GM18870 (cell line): ENCODE measurements around the gene NFKBIE.

Source experiments
- ATAC-seq: cut with Tn5 transposase; IDR thresholded peaks from one replicate; pipeline ENCODE4 v1.9.1; 2021; ENCODE audit warnings: moderate library complexity; ENCODE audit not compliant: unreplicated experiment

The NFKBIE gene

DNA sequence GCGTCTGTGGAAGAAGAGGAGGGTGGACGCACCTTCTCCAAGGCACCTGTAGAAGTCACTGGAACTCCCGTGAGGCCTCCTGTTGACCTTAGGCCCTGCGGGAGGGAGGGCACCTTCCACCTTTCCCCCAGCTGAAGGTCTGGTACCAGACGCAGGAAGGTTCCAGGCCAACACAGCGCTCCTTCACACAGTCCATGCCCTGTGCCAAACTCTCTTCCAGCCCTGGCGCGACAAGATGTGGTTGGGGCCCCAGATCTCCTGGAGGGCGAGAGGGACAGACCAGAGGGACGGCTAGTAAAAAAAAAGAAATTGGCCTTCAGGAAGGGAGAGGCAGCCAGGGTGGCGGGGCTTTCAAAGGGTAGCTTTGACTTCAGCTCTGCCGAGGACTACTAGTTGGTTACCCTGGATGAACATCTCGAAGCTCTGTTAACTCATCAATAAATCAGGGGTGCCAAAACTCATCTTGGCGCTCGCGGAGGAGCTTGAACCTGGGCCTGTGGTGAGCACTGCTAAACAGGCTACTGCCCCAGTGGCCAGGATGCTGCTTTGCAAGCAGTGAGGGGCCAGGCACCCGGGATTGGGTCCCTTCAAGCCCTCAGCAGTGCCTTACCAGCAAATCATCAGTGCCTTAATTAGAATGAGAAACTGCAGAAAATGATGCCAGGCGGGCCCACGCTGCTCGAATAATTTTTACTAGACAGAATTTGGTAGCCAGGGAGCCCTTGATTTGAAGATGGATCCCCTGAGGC is 32.9 kb upstream of the NFKBIE start:
- no peak for ATAC-seq

DNA sequence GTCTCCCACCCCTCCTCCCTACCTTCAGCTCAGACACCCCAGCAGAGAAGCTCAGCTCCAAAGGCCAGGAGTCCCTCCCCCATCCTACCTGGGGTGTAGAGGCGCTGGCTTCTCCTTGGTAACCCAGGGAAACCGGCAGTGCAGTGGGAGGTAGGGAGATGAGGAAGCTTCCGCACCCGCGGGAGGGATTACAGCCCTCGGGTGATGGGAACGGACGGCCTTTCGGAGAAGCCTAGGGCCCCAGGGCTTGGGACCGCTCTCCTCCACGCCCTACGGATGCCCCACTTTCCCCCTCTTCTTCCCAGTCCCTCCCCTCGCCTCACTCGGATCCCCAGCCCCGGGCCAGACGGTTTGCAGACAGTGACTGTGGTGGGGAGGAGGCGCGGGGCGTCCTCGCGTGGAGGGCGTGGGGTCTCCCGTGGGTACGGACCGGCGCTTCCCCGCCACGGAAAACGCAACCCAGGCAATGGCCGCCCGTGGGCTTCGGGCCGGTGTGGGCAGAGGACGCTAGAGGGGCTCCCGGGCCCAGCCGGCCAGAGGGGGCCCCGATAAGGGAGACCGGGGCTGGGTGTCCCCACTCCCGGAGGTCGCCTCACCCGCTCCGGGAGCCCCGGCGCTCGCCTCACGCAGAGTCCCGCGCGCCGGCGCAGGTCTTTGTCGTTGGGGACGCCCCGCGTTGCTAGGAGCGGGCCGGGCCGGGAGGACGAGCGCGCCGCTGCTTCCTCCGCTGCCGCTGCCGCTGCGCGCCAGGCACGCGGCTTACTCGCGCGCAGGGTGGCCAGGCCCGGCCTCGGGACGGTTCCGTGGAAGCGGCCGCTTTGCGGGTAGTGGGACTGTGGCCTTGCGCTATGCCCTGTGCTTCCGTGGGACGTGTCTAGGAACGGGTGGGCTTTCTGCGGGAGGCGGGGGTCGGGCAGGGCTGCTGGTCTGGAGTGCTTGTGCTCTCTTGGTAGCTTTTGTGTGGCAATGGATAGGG is 32.0 kb upstream of the NFKBIE start:
- no peak for ATAC-seq

DNA sequence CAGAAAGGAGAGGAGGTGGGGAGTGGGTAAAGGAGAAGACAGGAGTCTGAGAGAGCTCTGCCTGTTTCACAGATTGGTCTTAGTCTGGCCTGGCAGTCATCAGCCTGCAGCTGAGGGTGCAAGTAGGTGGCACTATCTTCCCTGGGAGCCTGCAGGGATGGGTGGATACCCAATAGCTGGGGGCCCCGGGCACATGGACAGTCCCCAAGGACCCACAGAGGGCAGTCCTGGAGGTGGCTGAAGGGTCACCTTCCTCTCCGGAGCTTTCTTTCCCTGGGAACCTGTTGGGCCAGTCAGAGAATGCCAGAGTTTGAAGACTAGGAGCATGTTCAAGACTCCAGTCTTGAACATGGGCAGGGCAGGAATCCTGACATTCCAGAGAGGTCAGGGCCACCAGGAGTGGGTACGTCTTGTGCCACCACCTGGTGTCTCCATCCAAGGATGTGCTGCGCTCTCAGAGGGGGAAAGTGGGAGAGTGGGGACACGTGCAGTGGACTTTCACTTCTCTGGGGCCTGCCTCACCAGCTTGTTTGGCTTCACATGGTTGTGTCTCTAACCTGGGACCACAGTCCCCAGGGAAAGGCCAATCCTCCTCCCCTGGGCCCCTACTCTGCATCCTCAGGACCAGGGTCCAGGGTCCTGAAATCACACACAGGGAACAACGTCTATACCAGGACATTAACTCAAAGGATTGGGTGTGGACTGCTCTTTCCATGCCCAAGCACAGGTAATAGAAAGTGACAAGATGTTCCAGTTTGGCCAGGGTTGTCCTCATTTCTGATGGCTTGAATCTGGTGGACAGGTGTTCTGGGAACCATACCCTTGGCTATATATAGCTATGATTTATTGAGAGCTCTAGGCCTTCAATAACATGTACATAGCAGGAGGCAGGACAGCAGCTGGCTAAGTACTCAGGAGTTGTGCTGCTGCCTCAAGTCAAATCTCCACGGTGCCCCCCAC is 29.8 kb upstream of the NFKBIE start:
- ATAC-seq = no peak

DNA sequence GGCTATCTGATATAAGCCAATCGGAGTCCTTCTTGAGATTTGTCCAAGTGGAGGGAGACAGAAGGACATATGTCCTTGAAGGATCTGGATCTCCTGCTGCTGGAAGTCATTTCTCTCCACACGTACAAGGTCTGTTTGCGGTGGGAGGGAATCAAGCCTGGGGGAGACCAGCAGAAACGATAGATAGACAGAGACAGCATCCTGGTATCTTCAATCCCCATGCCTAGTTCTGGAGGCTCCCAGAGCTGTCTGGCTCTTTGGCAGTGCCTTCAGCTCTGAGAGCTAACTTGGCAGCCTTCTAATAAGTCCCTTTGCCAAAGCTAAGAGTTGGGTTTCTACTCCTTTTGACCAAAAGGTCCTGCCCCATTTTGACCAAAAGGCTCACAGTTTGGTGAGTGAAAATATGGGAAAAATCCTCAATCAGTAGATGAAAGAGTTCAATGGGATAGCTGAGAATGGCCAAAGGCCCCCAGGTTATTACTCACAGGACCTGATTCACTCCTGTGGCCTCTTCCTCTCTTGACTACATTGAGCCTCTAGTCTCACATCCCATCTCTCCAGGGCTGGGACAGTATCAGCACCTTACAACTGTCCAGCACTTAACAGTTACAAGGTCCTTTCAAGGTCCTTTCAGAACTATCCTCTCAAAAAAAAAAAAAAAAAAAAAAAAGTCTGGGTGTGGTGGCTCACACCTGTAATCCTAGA is 27.5 kb upstream of the NFKBIE start:
- ATAC-seq = no peak

DNA sequence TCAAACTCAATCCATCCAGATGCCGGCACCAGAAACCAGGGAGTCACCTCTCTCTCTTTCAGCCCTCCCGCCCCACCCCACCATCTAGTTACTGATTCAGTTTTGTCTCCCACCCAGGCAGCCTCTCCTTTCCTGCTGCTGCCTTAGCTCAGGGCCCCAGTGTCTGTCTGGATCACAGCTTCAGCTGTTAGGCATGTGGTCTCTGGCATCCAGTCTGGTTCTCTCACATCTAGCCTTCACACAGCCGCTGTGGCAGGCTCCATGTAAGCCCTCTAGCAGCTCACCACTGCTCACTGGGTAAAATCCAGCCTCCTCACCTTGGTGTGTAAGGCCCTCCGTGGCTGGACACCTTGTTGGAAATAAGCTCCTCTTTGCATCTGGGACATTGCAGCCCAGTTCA is 26.5 kb upstream of the NFKBIE start:
- ATAC-seq = no peak

DNA sequence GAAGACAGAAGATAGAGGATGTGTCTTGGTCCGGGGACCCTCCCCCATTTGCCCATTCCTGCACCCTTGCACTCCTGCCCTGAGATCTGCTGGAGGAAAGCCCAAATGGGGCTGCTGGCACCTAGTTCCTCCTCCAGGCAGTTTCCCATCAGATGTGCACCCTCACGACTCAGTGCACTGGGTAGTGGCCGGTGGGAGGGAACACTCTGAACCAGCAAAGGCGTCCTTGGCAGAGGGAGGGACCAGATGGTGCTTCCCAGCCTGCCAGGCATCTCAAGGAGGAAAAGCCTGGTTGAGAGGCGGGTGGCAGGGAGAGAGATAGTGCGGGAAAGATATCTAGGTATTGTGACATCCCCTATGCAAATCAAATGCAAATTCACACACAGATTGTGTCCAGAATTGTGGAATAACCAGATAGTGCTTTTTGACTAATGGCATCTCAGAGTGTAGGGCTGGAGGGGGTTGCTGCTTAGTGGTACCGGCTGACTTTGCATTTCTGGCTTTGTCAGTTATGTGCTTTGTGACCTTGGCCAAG is 24.4 kb upstream of the NFKBIE start:
- no peak for ATAC-seq

DNA sequence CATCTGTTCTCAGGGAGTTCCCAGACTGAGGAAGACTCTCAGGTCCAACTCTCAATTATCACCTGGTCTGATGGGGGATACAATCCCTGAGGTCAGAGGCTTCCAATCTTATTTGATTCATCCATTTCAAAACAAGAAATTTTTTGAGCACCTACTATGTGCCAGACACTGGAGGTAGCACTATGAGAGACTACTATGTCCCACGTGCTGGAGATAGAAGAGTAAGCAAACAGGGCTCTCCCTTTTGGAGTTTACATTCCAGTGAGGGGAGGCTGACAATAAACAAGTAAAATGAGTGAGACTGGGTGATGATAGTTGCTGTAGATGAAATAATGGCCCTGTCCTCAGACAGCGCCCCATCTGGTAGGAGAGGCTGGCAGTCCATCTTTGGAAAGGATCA is 21.4 kb upstream of the NFKBIE start:
- ATAC-seq = no peak

DNA sequence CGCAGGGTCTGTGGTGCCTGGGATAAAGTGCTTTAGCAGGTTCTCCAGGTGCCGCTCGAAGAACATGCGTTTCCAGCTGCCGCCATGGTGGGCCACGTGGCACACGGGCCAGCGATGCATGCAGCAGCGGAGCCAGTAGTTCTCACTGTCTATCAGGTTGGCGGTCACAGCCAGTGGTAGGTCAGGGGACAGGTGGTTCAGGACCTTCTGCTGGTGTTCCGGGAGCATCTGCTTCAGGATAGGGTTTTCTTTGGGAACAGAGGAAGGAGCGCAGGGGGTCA is 20.9 kb upstream of the NFKBIE start:
- ATAC-seq = no peak

DNA sequence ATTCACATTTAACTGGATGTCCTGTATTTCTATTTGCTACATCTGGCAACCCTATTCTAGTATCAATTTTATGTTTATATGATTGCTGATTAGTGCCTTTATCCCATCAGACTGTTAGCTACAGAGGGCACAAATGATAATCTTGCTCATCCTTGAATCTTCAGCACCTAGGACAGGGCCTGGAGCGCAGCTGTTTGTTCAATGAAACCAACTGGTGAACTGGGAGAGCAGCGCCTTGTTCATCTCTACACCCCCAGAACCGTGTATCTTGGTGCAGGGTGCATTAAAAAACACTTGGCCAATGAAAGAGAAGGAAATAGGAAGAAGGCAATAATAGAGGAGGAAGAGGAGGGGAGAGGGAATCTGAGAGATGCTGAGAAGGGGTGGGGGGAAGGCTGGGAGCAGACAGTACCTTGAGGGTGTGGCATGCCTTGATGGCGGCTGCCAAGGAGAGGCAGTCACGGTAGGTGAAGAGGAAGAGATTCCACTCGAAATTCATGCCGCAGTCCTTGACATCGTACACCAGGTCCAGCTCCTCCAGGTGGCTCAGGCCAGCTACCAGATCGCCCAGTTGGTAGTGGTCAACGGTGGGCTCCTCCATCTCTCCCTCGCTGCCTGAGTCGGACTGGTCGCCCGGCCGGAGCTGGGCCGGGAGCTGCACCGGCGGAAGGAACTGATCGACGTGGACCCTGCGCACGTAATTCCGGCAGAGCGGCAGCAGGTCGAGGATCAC is 20.4 kb upstream of the NFKBIE start:
- no peak for ATAC-seq

DNA sequence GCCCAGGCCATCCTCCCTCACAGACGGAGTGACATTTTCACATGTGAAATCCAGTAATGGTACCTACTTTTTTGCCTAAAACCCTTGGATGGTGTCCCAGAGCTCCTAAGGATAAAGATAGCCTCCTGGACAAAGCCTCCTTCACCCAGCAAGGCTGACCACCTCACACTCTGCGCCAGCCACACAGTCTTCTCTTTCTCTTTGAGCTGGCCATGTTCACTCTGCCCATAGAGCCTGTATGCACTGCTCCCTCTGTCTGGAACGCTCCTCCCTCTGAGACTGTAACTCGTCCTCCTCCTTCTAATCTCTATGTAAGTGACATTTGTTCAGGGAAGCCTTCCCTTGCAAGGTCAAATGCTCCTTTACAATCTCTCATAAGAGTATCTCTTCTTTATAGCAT is 19.5 kb upstream of the NFKBIE start:
- ATAC-seq = no peak

DNA sequence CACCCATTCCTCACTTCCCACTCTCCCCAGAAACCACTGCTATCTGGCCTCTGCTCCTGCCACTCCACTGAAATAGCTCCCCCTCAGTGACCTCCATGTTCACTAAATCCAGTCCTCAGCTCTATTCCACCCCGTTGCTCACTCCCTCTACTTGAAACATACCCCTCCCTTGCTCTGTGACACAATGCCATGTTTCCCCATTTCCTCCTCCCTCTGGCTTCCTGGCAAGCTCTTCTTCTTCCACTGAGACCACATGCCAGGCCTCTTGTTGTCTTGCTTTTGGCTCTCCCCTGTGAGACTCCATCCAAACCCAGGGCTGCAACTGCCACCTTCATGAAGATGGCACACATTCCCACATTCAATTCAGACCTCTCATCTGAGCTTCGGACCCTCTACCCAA is 18.8 kb upstream of the NFKBIE start:
- no peak for ATAC-seq

DNA sequence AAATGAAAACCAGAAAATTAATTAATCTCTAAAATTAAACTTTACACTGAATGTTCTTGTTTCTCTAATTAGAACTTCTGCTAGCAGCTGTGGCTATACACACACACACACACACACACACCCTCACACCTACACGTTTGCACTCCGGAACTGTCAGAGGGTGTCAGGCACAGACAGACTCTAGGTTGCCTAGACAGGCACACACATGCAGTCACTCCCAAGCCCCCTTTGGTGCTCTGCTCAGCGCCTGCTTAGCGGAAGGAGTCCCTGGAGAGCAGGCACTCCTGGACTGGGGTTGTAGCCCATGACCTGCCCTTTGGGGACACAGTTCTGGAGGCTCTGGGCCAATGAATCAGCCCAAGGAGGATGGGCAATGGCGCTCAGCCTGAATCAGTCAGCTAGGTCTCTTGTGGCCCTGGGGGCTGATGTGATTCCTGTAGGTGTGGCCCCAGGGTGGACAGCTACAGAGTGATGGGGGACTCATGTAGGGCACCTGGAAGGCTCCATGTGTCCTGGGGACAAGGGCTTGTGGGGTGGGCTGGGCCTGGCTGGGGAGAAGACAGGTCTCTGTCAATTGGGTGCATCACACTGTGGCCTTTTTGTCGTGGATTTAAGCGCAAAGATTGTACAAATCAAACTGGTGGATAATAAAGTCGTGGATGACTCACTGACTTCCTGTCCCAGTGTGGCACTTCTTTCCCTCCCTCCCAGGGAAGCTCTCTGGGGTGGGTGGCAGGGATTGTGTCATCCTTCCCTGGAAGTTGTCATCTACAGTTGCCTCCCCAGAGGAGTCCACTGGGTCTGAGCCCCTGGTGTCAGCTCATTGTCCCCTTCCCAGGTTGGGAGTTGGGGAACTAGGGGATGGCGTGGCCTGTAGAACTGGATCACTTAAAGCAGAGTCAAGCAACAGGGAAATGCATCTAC is 13.7 kb upstream of the NFKBIE start:
- no peak for ATAC-seq

DNA sequence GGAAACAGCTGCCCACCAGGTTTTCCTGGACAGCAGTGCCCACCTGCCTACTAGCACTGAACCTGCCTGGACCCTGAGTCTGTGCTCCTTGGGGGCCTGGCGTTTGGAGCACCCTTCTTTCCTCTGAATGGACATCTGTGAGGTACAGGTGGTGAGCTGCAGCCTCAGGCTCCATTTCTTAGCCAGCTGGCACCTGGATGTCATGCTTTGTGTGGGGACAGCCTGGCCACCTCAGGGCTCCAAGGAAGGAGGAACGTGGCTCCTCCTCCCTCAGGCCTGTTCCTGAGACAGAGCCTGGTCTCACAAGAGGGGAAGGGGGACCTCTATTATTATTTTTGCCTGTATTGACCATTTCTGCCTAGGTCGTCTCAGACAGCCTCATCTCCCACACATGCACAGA is 13.0 kb upstream of the NFKBIE start:
- no peak for ATAC-seq

DNA sequence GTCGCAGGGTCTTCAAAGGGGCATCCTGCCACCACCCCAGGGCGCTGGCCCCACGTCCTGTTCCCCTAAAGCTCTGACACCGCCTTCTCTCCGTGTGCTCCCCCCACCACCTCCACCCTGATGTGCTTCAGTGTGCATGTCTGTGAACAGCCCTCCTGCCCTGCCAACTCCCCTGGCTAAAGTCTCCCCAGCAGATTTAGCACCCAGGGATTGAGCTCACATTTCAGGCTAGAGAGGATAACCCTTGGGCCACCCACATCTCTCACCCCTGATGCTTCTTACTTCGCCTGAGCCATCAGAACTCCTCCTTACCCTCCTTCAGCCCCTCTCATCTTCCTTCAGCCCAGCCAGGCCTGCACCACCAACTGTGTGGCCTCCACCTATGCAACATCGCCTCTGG is 12.4 kb upstream of the NFKBIE start:
- ATAC-seq = no peak

DNA sequence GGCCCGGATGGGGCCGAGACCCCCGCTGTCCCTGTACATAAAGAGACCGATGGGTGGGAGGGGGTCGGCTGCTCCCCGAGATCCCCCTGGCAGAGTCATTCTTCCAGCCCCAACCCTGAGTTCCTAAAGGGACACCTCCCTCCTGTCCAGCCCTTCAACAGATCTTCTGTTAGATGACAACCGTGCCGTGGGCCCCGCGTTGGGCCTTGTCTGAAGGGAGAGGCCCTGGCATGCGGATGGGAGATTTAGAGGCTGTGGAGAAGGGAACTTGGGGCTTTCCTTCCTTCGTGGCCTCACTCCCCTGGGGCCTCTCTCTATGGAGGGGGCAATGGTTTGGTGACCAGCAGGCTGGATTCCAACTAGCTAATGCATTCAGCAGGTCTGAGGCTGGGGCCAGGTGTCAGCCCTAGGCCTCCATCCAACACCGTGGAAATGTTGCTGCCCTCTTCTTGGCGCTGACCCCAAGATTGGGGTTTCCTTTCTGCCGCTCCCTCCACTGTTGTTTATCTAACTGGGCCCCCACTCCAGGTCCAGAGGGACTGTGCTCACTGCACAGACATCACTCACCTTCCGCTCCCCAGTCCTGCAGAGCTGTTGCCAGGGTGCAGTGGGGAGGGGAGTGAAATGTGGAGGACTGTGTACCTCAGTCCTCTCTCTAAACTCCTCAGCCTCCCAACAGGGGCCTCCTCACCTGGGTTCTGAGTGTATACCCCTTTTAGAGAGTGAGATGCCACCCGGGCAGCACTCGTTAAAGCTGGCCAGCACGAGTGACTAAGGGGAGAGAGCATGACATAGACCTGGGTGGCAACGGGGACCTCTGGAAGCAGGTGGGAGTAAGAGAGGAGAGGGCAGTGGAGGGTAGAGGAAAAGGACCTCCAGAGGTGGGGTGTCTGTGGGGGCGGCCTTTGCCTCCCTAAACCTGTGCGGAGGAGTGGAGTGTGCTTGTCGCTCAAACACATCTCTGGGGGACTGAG is 11.6 kb upstream of the NFKBIE start:
- no peak for ATAC-seq

DNA sequence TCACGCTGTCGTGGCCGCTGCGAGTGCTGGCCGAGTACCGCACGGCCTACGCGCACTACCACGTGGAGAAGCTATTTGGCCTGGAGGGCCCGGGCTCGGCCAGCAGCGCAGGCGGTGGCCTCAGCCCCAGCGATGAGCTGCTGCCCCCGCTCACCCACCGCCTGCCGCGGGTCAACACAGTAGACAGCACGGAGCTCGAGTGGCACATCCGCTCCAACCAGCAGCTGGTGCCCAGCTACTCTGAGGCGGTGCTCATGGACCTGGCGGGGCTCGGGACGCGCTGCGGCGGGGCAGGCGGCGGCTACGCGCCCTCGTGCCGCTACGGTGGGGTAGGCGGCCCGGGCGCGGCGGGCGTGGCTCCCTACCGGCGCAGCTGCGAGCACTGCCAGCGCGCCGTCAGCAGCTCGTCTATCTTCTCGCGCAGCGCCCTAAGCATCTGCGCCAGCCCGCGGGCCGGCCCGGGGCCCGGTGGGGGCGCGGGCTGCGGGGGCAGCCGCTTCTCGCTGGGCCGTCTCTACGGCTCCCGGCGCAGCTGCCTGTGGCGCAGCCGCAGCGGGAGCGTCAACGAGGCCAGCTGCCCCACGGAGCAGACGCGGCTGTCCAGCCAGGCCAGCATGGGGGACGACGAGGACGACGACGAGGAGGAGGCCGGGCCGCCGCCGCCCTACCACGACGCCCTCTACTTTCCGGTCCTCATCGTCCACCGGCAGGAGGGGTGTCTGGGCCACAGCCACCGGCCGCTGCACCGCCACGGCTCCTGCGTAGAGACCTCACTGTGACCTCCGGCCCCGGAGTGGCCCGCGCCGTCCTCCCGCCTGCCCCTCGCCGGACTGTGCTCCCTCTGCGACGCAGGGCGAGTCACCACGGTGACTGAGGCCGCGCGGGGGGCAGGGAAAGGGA is 10.6 kb upstream of the NFKBIE start:
- no peak for ATAC-seq
